DMS 273 treated with DMSO at 0.1 percent for 48 hours (cell line): ENCODE measurements around the gene PDZD2.
"Not testable (repeated sequence)": the region's sequence is repeated elsewhere in the genome, so short reads cannot be mapped to it uniquely, and the experiment has no call there.

Source experiments
- DNase-seq: peaks from one replicate; lab custom pipeline; 2025; lab: John Stamatoyannopoulos, UW

PDZD2 gene

DNA sequence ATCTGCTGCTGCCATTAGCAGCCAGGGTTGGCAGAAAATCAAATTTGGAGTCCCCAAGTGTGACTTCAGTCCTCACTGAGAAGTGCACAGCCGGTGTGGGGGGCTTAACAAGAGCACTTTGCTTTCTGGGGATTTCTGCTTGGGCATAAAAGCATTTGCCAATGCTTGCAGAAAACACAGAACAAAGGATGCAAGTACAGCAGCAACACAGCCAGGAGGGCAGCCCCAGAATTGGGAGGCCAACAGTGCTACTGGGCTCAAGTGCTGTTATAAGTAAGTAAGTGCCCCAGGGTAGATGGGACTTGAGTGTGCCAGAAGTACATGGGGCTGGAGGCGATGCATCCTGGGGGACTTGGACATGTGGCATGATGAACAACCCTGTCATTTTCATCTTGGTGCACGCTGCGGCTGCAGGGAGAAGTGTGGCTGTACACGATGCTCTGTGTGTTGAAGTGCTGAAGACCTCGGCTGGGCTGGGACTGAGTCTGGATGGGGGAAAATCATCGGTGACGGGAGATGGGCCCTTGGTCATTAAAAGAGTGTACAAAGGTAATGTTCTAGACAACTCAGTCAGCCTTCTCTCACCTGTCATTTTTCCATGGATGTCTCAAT, 461.9 kb downstream of the PDZD2 start:
- no peak for DNase-seq

DNA sequence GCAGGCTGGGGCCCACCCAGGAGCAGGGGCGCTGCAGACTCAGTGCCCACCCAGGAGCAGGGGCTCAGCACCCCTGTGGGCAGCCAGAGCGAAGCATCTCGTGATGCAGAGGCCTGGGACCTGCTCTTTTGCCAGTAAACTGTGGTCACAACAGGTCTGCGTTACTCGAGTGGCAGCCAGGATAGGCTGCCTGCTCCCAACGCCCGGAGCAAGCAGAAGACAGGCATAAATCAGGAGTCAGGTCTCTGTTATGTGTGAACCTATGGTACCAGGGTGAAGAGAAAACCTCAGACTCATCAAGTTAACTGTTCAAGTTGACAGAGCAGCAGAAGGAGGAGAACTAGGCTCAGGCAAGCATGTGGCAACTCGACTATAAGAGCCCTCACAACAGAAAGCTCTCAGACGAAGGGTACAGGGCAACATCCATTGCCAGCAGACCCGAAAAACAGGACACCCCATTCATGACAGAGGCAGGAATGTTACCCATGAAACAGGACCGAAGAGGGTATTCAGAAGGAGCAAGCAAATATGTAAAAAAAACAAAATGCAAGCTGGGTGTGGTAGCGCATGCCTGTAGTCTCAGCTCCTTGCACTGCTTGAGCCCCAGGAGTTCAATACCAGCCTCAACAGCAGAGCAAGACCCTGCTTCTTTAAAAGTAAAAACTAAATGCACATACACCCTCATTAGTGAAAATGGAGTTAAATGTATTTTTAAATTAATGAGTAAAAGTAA, 463.5 kb downstream of the PDZD2 start:
- no peak for DNase-seq

DNA sequence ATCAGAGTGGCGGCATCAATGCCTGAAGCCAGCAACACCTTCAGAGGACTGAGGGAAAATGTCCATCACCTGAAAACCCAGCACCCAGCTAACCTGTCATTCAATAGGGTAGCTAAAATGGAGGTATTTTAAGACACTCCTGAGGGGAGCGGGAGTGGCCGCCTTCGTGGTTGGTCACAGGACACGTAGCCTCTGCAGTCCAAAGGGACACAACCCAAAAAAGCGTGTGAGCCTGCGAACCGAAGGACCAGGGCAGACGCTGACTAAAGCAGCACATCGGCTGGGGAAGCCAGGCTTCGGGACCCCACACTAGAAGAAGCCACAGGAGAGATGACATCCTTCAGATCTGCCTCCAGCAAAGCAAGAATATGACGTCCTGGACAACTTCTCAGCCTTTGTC, 464.6 kb downstream of the PDZD2 start:
- no peak for DNase-seq

DNA sequence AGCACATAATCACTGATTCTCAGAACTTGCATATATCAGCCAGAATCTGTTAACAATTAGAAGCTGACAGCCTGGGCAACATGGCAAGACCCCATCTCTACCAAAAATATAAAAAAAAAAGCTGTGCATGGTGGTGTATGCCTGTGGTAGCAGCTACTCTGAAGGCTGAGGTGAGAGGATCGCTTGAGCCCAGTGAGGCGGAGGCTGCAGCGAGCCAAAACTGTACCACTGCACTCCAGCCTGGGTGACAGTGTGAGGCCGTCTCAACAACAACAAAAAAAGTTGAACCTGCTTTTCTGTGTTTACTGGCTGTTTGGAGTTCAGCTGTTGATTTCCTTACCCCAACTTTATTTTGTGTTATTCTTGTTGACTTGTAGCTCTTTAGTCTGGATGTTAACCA, 468.4 kb downstream of the PDZD2 start:
- no peak for DNase-seq

DNA sequence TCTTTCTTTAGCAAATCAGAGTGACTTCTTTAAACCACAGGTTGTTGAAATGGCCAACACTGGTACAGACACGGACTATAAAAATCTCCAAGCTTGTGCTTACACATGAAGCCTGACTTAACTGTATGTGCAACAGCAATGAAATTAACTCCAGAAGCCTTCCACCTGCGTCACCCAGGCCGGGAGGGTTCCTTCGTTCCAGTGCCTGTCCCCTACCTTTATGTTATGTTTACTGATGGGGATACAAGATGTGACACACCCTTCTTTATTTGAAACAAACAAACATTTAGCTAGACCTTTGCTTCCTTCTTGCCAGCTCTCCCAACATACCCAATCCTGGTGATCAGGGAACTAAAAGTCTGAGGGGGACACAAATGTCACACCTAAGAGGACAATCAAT, 469.2 kb downstream of the PDZD2 start:
- DNase-seq, result no peak

DNA sequence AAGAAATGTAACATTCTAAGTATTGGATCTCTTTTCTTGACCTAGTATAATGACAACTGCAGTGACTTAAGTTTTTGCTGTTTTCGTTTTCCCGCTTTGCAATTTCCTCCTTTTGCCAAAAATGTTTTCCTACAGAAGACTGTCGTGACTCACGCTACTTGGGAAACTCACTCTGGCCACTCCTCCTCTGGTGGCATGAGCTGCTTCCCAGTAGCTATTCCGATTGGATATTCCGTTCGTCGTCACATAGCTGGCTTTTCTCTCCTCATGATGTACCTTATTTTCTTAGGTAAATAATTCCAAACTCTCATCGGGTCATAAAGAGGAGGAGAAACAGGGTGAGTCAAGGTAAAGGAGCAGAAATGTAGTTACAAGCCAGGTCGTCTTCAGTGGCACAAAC, 470.3 kb downstream of the PDZD2 start:
- DNase-seq, result no peak

DNA sequence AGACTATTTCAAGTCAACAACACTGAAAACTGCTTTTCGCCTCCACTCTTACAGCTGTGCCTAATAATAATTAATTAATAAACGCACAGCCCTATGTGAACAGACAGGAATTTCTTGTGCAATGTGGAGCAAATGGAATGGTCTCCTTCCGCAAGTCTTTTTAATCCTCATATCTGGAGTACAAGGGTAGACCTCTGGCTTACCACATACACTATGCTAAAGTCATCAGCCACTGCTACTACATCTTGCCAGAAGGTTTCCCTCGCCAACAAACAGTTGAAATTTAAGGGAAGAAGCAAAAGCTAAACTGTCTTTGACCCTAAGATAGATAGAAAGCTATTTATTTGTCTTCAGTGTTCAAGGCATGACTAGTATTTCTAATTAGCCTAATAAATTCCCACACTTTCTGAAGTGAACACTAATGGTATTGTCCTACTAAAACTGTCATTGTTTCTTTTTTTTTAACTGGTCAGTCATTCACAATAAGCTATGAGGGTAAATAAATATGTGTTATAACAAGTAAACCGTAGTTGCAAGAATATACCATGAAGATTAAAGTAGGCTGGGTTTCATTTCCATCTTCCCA, 471.3 kb downstream of the PDZD2 start:
- DNase-seq, result no peak

DNA sequence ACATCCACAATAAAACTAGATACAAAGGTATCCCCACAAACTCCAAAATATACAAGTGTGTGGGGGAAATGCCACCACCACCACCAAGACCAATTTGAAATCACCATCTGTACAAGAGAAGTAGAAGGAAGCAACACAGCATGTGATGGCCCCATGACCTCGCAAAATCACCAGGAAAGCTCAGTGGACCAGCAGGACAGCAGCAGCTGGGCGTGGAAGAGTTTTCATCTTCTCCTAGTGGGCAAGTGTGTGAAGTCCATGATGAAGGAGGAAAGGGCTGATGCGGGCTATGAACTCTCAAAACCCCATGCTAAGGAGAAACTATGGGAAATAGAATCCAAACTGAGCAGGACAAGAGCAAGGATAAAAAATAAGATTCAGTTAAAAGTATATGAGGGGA, 477.1 kb downstream of the PDZD2 start:
- DNase-seq, result no peak

DNA sequence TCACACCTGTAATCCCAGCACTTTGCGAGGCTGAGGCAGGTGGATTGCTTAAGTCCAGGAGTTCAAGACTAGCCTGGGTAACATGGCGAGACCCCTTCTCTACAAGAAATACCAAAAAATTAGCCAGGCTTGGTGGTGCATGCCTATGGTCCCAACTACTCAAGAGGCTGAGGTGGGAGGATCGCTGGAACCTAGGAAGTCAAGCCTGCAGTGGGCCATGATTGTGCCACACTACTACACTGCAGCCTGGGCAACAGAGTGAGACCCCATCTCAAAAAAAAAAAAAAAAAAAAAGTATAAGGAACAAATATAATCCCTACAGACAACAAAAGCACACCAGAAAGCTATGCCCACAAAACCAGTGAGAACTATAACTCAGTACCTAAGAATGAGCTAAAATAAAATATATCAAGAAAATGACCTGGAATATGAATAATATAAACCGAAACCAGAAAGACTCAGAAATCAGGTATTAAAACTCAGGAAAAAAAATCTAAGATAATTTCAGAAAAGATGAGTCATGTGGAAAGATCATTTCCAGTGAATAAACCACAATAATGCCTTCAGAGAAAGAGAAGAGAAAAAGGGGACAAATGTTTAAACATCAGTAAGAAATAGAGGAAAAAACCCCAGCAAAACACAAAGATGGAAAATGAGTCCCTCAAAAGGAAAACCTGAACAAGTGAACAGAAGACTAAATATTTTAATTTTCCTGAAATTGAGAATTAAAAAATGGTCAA, 477.8 kb downstream of the PDZD2 start:
- no peak for DNase-seq

DNA sequence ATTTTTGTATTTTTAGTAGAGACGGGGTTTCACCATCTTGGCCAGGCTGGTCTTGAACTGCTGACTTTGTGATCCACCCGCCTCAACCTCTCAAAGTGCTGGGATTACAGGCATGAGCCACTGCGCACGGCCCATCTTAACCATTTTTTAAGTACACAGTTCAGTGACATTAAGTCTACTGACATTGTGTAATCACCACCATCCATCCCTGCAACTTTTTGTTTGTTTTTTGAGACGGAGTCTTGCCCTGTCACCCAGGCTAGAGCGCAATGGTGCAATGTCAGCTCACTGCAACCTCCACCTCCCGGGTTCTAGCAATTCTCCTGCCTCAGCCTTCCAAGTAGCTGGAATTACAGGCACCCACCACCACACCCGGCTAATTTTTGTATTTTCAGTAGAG, 480.0 kb downstream of the PDZD2 start:
- DNase-seq, result not testable (repeated sequence)

DNA sequence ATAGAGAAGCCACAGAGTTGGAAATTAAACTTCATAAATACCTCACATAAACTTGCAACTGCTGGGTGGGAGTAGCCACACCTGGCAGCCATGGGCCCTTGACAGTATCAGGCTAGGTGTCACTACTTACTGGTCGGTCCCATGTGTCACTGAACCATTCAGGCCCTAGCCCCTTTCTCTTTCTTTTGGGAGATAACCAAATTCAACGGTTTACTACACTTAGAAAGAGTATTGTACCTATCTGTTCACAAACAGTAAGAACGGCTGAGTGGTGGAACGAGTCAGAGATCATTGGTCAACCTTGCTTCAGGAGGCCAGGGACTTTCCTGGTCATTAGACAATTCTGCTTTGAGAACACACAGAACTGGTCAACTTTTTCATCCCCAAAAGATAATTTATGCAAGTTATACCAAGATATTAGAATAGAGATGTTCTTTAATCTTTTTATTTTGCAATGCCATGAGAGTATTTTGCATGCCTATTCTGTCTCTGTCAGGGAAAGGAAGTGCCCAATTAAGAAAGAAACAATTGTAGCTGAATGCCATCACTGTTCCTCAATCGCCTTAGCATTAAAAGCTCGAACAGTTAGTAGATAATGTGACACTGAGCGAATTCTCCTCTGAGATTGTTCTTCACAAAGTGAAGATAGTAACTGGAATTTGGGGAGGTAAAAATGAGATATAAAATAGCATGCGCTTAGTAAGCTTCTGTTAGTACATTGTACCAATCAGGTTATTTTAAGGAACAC, 484.3 kb downstream of the PDZD2 start:
- no peak for DNase-seq

DNA sequence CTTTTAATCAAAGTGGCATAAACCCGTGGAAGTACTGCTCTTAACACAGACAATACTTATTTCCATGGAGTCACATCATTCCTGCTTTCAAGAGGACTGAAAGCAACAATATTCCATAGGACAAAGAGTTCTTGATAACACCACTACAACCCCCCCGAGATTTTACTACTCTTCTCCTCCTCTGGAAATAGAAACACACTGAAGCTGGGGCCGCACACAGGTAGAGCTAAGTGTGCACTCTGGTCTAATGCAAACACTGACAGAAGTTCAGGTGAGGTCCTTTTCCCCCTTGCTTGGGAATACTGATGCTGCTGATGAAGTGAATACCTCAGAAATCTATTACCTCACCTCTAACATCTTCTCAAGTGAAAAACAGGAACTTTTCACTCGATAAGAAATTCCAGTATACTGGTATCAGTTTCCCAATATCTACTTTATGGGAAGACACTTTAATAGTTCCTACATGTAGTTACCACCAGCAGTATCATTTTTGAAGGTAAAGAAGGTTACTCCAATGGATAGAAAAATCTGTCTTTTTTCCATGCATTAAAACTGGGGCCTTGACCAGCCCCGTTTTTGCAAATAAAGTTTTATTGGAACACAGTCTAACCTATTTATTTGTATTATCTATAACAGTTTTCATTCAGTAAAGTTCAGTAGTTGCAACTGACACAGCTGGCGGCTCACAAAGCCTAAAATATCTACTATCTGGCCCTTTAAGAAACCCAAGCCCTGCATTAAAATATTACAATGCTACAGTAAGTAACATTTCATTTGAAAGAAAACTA, 485.2 kb downstream of the PDZD2 start:
- no peak for DNase-seq

DNA sequence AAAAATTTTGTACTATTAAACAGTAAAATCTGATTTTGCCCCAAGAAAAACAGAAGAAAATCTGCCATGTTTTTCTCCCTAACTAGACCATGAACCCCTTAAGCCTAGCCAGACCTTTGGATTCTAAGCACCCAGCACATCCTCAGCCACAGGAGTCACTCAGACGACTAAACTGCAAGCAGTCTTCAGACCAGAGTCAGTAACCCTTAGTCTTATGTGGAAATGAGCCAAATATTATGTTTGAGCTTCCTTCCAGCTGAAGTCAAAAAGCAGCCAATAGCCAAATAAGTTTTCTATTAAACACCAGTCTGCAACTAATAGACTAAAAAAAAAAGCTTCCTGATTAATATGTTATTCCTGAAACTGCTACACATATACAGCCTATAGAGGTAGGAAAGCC, 487.8 kb downstream of the PDZD2 start:
- DNase-seq, result no peak

DNA sequence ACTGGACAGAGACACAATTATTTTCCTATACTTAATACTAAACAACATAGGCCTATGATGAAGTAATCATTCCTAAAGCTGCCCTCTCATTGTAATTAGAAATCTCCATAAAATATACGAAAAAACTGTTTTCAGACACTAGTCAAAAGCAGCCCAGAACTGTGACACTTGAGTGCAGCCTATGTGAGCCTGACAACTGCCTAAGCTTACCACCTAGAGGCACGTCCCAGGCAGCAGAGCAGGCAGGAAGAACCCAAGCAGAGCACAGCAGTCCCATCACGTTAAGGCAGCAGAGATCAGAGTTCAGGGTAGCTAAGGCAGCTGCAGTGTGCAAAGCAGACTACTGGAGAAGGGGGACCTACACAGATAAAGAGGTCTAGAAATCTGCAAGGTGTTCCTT, 488.8 kb downstream of the PDZD2 start:
- no peak for DNase-seq

DNA sequence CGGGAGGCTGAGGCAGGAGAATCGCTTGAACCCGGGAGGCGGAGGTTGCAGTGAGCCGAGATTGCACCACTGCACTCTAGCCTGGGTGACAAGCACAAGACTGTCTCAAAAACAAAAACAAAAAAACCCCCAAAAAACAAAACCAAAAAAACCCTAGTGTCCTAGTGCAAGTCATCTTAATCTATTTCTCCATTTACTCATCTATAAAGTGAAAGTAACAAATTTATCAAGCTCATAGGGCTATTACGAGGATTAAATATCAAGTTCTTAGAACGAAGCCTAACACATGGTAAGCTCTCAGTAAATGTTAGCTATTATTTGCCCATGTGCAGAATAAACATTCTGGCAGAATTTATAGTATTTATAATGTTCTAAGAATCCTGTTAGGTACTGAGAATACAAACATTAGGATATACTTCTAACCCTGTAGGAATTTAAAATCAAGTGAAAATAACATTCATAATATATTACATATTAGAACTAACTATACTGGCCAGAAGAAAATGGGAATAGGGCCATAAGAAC, 490.2 kb downstream of the PDZD2 start:
- no peak for DNase-seq

DNA sequence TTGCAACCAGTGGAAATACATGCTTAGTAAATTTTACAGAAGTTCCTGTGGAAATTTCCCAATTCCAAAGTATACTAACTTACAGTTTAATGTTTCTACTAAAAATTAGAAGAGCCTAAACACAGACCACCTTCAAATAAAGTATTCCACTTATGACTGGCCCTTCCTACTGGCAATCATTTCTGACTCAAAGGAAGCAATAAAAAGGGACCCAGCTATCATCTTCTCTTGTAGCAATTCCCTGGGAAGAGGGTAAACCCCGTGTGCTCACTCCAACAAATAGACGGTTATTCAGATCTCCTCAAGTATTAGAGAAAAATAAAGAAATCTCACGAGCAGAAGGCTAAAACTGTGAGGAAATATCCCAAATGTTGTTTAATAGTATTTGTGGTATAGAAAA, 491.9 kb downstream of the PDZD2 start:
- DNase-seq, result no peak

DNA sequence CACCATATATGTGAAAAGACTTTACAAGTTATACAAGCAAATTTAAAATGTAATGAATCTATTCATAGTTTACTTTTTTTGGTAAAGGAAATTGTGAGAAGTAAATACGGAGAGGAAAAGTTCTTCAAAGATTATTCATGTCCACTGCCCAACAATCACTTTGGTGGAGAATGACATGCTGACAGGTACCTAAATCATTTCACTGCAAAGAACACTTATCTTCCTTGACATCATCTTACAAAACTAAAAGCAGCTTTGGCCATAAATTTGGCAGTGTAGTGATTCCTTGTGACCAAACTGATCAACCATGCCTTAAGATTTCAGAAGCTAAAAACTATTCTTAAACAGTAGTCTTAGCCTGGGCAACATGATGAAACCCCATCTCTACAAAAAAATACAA, 492.7 kb downstream of the PDZD2 start:
- no peak for DNase-seq

DNA sequence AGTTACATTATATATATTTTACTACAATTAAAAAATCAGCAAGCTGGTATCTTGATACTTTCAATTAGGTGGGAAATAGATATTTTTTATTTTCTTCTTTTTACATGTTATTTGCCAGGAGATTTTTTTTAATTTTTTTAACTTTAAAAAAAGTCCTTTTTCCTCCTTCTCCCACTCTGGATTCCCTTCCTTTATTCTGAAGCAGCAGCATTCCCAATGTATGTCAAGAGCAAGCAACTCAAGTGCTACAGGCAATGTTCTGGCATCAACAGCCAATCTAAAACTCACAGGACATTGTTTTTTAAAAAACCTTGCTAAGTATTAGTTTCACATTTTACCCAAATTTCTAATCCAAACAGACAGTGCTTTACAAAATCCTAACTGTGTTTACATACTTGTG, 493.8 kb downstream of the PDZD2 start:
- no peak for DNase-seq

DNA sequence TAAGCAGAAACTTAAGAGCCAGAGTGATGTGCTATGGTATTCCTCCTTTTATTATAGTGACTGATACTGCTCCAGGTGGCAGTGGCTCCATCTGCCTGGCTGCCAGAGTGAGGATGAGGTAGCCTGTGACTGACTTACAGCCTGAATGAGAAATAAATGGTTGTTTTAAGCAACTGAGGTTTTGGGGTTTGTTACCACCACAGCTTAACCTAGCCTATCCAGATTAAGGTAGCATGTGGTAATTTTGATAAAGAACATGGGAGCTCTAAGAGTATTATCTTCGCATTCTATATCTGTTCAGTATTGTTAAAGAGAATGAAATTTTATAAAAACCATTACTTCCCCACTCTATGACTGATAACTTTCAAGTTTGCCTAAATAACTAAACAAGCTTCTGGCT, 496.2 kb downstream of the PDZD2 start:
- DNase-seq, result no peak

DNA sequence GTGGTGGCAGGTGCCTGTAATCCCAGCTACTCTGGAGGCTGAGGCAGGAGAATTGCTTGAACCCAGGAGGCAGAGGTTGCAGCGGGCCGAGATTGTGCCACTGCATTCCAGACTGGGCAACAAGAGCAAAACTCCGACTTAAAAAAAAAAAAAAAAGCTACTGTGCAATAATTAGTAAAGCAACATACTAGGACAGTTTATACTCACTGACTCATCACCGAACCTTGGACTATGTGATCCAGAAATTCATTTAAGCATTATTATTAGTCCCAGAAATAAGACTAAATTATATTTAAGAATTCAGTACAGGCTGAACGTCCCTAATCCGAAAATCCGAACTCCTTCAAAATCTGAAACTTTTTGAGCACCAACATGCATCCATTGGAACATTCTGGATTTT, 497.4 kb downstream of the PDZD2 start:
- DNase-seq, result no peak

DNA sequence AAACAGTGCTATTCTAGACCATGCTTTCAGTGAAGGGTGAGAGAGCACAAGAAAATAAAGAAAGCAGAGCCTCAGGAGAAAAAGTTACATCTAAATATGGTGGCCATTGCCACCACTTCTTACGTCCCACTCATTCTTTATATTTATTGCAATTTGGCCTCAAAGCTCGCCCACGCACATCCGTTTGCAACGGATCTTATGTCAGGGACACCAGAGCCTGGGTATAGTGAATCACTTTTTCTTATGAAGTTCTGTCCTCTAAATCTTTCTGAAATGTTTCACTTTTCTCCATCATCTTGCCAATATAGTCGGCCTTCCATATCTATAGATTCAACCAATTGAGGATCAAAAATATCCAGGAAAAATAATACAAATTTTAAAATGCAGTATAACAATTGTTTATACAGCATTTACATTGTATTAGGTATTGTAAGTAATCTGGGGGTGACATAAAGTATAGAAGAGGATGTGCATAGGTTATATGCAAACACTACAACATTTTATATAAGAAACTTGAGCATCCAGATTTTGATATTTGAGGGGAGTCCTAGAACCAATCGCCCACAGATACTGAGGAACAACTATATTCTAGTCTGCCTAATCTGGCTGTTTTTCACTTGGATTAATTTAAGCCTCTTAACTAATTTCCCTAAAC, 500.0 kb downstream of the PDZD2 start:
- no peak for DNase-seq
